Anterior cingulate cortex (tissue), 58 donors: ENCODE results near the gene TBXAS1.

Source experiments
- DNase-seq, 58 donors: peaks; one replicate each; lab custom pipeline; 2025; lab: John Stamatoyannopoulos, UW

The TBXAS1 gene

GRCh38 chr7:140016540-140016939 lies 187.5 kb downstream of the TBXAS1 start:
- DNase-seq = no peak

DNA sequence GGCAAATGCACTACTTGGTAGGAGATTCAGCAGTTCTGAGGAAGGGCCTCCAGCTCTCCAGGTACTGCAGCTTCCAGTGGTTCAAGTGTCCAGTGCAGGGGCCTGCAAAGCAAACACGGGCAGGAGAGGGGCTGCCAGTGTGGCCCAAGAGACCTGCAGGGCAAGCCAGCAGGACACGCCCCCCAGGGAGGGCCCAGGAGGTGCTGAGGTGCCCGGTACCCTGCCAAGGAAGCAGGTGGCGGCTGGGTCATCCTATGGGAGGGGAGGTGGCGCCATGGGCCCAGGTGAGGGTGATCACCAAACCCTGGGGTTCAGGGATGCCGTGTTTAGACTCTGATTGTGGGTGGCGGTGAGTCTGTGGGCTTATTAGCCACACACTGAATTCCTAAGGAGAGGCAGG lies 188.0 kb downstream of the TBXAS1 start:
- no peak for DNase-seq

- no peak for DNase-seq
Measured at GRCh38 chr7:140017543-140017942, 188.5 kb downstream of the TBXAS1 start.

GRCh38 chr7:140018125-140019043 lies 189.3 kb downstream of the TBXAS1 start:
- DNase-seq = no peak

GRCh38 chr7:140019172-140019571 lies 190.1 kb downstream of the TBXAS1 start:
- no peak for DNase-seq

GRCh38 chr7:140019606-140020005 lies 190.5 kb downstream of the TBXAS1 start:
- no peak for DNase-seq

DNA sequence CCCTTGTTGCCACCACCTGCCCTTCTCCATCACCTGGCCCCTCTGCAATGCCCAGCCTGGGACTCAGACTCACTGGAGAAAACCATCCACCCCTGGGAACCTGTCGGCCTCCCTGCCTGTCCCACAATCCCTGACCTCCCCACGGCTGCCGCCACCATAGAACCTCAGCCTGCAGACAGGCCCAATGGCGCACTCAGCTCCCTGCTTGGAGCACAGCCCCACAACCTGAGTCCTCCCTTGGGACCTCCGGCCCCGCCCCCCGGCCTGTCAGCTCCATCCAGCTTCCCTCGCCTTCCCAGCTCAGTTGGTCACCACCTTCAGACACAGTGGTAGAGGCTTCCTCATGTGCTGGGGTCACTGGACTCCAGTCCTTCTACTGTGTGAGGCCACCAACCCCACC lies 192.5 kb downstream of the TBXAS1 start:
- DNase-seq = no peak

DNA sequence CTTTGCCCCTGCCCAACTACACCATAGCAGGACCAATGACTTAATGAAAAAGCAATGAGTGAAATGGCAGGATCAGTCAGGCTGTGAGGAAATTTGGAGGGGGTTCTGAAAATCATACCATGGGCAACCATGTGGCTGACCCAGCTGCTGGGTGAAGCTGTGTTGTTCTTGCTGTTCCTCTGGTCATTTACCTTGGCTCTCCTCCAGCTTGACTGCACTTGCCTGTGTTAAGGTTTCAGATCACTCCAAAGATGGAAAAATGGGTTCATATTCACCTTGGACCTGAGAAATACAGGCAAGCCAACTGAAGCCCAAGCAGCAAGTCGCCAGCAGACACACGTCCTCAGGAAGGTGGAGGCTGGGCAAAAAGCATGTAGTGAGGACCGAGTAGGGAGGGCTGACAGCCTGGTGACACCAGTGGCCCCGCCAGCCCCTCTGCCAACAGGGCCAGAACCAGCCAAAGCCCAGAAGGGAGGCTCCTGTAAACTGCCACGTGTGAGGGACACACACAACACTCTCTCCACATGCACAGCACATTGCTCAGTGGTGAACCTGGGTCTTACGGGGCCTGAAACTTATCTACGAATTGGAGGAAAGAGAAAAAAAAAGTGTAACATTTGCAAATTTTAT lies 193.6 kb downstream of the TBXAS1 start:
- DNase-seq = no peak

DNA sequence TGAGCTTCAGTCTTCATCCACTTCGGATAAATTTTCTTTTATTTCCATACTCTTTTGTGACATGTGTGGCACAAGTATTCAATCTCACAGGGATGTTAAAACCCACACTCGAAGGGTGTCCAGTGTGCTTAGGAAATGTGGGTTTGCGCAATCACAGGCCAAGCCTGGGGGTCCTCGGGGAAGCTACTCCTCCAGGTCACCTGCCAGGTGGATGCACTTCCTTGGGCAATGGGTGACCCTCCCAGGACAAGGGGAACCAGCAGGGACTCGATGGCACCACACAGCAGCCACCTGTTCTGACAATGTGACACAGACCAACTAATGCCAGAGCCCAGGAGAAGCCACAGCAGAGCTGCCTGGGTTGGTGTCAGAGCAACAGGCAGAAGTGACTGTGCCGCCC lies 194.7 kb downstream of the TBXAS1 start:
- no peak for DNase-seq

GRCh38 chr7:140024585-140024984 lies 195.5 kb downstream of the TBXAS1 start:
- DNase-seq = no peak

DNA sequence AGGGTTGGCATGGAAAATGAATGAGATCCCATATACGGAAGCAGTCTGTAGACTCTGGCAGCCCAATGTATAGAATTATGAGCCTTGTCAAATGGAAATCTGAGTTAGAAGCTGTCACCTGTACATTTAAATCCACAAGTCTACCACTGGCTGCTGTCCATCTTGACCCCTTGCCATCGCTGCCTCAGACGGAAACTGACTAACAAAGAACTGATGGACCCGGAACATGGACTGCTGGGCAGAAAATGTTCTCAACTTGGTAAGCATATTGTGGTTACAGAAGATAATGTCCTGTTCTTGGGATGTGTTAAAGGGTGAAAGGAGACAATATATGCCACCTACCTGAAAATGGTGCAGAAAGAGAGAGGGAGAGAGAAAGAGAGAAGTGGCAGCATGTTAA lies 196.2 kb downstream of the TBXAS1 start:
- DNase-seq = no peak

GRCh38 chr7:140025814-140026433 lies 196.9 kb downstream of the TBXAS1 start:
- DNase-seq = no peak

GRCh38 chr7:140026935-140027334 lies 197.9 kb downstream of the TBXAS1 start:
- DNase-seq = no peak

- DNase-seq = no peak
Measured at GRCh38 chr7:140027858-140028257, 198.8 kb downstream of the TBXAS1 start.

- no peak for DNase-seq
Measured at GRCh38 chr7:140028311-140028710, 199.2 kb downstream of the TBXAS1 start.

GRCh38 chr7:140029072-140029471 lies 200.0 kb downstream of the TBXAS1 start:
- DNase-seq = no peak

- DNase-seq = no peak
Measured at GRCh38 chr7:140031364-140031763, 202.3 kb downstream of the TBXAS1 start.

- no peak for DNase-seq
Measured at GRCh38 chr7:140033036-140033435, 204.0 kb downstream of the TBXAS1 start.

DNA sequence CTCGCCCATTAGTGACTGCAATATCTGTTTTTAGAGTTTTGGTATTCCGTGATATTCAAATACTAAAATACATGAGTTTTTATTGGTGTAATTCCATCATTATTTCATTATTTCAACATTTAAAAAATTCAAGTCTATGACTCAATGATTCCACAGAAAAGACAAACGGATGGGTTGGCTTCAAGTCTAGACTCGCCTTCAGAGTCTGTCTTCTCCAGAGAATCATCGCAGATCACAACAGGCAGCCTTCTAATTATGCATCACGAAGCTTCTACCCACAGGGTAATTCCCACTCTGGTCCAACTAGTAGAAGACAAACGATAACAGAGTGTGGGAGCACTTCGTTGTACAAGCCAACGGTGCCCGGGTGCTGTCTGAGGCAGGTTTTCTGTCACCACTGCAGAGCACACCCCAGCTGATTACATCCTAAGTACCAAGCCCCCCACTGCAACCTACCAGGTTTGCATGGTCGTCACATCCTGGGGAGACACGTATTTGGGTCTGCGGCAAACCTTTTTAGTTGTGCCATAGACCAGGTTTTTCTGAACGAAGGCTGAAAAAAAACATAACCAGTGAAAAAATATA lies 204.8 kb downstream of the TBXAS1 start:
- peak in 1 of 58 donors; percentile 5 for DNase-seq

GRCh38 chr7:140034421-140034820 lies 205.4 kb downstream of the TBXAS1 start:
- no peak for DNase-seq
